OCI-LY1 (cell line): ENCODE data around the gene PXMP4.

Experiments
- EZH2 ChIP-seq: fragments of 200-600 bp; sonication (generic), shearing (Covaris generic); IDR thresholded peaks from 2 replicates; pipeline ENCODE4 v1.8.0; 2017; ENCODE audit warnings: borderline replicate concordance, mixed run types, mild to moderate bottlenecking, antibody characterized with exemption, low read length, moderate library complexity, mixed read lengths
- TF ChIP-seq, protein P1 (sequence below): fragments of 200-600 bp; sonication (generic), shearing (Covaris generic); IDR thresholded peaks from 2 replicates; pipeline ENCODE4 v1.5.1; 2017; ENCODE audit warnings: mild to moderate bottlenecking, antibody characterized with exemption, low read length, moderate library complexity, mixed read lengths

DNA sequence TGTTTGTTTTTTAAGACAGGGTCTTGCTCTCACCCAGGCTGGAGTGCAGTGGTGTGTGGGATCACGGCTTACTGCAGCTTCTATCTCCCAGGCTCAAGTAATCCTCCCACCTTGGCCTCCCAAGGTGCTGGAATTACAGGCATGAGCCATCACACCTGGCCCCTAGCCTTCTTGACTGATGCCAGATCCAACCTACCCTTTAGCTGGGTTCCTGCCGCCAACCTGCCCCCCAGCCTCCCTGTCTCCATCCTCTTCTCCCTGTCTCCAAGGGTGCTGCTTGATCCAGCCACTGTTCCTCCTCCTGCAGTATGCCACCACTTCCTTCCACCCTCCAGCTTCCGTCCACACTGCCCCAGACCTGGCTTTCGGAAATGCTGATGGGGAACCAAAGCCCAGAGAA lies 61.2 kb downstream of the PXMP4 start:
- TF ChIP-seq, protein P1, sequence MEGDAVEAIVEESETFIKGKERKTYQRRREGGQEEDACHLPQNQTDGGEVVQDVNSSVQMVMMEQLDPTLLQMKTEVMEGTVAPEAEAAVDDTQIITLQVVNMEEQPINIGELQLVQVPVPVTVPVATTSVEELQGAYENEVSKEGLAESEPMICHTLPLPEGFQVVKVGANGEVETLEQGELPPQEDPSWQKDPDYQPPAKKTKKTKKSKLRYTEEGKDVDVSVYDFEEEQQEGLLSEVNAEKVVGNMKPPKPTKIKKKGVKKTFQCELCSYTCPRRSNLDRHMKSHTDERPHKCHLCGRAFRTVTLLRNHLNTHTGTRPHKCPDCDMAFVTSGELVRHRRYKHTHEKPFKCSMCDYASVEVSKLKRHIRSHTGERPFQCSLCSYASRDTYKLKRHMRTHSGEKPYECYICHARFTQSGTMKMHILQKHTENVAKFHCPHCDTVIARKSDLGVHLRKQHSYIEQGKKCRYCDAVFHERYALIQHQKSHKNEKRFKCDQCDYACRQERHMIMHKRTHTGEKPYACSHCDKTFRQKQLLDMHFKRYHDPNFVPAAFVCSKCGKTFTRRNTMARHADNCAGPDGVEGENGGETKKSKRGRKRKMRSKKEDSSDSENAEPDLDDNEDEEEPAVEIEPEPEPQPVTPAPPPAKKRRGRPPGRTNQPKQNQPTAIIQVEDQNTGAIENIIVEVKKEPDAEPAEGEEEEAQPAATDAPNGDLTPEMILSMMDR, result no peak
- no peak for TF ChIP-seq EZH2
